A549 (cell line): ENCODE data around the gene CD70.
"Not testable (repeated sequence)": the region's sequence is repeated elsewhere in the genome, so short reads cannot be mapped to it uniquely, and the experiment has no call there.

ENCODE experiments used
- MYC ChIP-seq: IDR thresholded peaks from 2 replicates; pipeline ENCODE4 v1.6.1; 2012; ENCODE audit warnings: mild to moderate bottlenecking, inconsistent platforms, low read length, improper control_type of control experiment, borderline replicate concordance
- POLR2A ChIP-seq: IDR thresholded peaks from 2 replicates; pipeline ENCODE4 v1.6.1; 2012; ENCODE audit warnings: mild to moderate bottlenecking, low read length
- POLR2AphosphoS2 ChIP-seq: conservative IDR thresholded peaks from 2 replicates; pipeline ENCODE4 v1.6.1; 2012; ENCODE audit warnings: low read length, improper control_type of control experiment, inconsistent platforms
- RAD21 ChIP-seq, 2 experiments: fragments of >200 bp in 1 of 2; sonication (Bioruptor Twin) in 1 of 2; formaldehyde crosslinking in 1 of 2; IDR thresholded peaks in 1 of 2; conservative IDR thresholded peaks in 1 of 2; 2 replicates in 1 of 2; 3 replicates in 1 of 2; pipeline ENCODE4 v1.6.1; 2012 to 2018; ENCODE audit warnings: inconsistent platforms in 1 of 2
- TF ChIP-seq, protein P1 (sequence below): fragments of >200 bp; sonication (Bioruptor Twin); formaldehyde crosslinking; IDR thresholded peaks from 3 replicates; pipeline ENCODE4 v1.5.1; 2016
- TF ChIP-seq, protein P2 (sequence below): fragments of 250-450 bp; sonication (Bioruptor Pico); IDR thresholded peaks from 2 replicates; pipeline ENCODE4 v1.5.0; 2021; ENCODE audit warnings: mild to moderate bottlenecking, moderate library complexity, borderline replicate concordance
- TF ChIP-seq, protein P3 (sequence below): fragments of 200-600 bp; sonication (generic); IDR thresholded peaks from 2 replicates; pipeline ENCODE4 v1.6.1; 2016; ENCODE audit warnings: antibody characterized with exemption, mild to moderate bottlenecking, moderate library complexity

DNA sequence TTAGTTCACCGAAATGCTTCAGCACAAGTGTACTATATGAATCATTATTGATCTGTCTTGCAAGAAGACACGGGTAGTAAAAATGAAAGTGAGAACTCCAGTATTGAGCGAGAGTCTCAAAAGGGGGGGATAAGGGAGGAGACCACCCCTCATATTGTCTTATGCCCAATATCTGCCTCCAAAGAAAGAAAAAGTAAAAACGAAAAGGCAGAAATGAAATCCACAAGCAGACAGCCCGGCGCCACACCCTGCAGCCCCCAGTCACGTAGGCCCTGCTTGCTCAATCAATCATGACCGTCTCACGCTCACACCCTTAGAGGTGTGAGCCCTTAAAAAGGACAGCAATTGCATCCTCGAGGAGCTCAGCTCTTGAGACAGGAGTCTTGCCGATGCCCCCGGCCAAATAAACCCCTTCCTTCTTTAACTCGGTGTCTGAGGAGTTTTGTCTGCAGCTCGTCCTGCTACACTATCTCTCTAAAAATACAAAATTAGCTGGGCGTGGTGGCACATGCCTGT, 10.6 kb upstream of the CD70 start:
- not testable (repeated sequence) for TF ChIP-seq POLR2A; RAD21 (conservative IDR thresholded peaks at IDR 0.05 in 1 of 2, IDR thresholded peaks at IDR 0.05 in 1 of 2); MYC; POLR2AphosphoS2
- TF ChIP-seq, protein P1, sequence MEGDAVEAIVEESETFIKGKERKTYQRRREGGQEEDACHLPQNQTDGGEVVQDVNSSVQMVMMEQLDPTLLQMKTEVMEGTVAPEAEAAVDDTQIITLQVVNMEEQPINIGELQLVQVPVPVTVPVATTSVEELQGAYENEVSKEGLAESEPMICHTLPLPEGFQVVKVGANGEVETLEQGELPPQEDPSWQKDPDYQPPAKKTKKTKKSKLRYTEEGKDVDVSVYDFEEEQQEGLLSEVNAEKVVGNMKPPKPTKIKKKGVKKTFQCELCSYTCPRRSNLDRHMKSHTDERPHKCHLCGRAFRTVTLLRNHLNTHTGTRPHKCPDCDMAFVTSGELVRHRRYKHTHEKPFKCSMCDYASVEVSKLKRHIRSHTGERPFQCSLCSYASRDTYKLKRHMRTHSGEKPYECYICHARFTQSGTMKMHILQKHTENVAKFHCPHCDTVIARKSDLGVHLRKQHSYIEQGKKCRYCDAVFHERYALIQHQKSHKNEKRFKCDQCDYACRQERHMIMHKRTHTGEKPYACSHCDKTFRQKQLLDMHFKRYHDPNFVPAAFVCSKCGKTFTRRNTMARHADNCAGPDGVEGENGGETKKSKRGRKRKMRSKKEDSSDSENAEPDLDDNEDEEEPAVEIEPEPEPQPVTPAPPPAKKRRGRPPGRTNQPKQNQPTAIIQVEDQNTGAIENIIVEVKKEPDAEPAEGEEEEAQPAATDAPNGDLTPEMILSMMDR, result not testable (repeated sequence)
- TF ChIP-seq, protein P2, sequence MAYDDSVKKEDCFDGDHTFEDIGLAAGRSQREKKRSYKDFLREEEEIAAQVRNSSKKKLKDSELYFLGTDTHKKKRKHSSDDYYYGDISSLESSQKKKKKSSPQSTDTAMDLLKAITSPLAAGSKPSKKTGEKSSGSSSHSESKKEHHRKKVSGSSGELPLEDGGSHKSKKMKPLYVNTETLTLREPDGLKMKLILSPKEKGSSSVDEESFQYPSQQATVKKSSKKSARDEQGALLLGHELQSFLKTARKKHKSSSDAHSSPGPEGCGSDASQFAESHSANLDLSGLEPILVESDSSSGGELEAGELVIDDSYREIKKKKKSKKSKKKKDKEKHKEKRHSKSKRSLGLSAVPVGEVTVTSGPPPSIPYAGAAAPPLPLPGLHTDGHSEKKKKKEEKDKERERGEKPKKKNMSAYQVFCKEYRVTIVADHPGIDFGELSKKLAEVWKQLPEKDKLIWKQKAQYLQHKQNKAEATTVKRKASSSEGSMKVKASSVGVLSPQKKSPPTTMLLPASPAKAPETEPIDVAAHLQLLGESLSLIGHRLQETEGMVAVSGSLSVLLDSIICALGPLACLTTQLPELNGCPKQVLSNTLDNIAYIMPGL (CRISPR knock-in tag), result not testable (repeated sequence)
- TF ChIP-seq, protein P3, sequence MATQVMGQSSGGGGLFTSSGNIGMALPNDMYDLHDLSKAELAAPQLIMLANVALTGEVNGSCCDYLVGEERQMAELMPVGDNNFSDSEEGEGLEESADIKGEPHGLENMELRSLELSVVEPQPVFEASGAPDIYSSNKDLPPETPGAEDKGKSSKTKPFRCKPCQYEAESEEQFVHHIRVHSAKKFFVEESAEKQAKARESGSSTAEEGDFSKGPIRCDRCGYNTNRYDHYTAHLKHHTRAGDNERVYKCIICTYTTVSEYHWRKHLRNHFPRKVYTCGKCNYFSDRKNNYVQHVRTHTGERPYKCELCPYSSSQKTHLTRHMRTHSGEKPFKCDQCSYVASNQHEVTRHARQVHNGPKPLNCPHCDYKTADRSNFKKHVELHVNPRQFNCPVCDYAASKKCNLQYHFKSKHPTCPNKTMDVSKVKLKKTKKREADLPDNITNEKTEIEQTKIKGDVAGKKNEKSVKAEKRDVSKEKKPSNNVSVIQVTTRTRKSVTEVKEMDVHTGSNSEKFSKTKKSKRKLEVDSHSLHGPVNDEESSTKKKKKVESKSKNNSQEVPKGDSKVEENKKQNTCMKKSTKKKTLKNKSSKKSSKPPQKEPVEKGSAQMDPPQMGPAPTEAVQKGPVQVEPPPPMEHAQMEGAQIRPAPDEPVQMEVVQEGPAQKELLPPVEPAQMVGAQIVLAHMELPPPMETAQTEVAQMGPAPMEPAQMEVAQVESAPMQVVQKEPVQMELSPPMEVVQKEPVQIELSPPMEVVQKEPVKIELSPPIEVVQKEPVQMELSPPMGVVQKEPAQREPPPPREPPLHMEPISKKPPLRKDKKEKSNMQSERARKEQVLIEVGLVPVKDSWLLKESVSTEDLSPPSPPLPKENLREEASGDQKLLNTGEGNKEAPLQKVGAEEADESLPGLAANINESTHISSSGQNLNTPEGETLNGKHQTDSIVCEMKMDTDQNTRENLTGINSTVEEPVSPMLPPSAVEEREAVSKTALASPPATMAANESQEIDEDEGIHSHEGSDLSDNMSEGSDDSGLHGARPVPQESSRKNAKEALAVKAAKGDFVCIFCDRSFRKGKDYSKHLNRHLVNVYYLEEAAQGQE, result not testable (repeated sequence)
